ENCODE data around the gene TBX21. TPM values are rescaled to one million over a fixed set of nuclear protein-coding genes. Genes with fewer than 3 reads are reported as not detected.

The TBX21 gene
- total RNA-seq, 1 experiment from 2014 or later: not detected

- intact Hi-C loops (cut with micrococcal nuclease; ENCODE audit: unreplicated experiment): no loop called here
- H3K4me1 Mint-ChIP-seq (ENCODE audit: low read depth, unreplicated experiment): peaks cover 10% of the 10 kb centered on the region
- BruUV-seq (replicated peaks): no TSS peak
- H3K27ac Mint-ChIP-seq (ENCODE audit: unreplicated experiment): peak overlapping the region; percentile 5
- H3K27me3 Mint-ChIP-seq (ENCODE audit: unreplicated experiment): peaks cover 78% of the 10 kb centered on the region
- DNase-seq: no peak
- TF ChIP-seq, protein P1, sequence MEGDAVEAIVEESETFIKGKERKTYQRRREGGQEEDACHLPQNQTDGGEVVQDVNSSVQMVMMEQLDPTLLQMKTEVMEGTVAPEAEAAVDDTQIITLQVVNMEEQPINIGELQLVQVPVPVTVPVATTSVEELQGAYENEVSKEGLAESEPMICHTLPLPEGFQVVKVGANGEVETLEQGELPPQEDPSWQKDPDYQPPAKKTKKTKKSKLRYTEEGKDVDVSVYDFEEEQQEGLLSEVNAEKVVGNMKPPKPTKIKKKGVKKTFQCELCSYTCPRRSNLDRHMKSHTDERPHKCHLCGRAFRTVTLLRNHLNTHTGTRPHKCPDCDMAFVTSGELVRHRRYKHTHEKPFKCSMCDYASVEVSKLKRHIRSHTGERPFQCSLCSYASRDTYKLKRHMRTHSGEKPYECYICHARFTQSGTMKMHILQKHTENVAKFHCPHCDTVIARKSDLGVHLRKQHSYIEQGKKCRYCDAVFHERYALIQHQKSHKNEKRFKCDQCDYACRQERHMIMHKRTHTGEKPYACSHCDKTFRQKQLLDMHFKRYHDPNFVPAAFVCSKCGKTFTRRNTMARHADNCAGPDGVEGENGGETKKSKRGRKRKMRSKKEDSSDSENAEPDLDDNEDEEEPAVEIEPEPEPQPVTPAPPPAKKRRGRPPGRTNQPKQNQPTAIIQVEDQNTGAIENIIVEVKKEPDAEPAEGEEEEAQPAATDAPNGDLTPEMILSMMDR (IDR thresholded peaks at IDR 0.05; ENCODE audit: unreplicated experiment): no peak
- H3K4me3 Mint-ChIP-seq (ENCODE audit: low read depth, unreplicated experiment): no peak overlapping the region
- CTCF ChIA-PET: interaction anchor here (1.1 to 2.1 kb wide), 3 partner anchors 11 to 58 kb away, joined by 3 to 8 read pairs (median 3); partner anchors contain the start of gene KPNB1
- H3K36me3 Mint-ChIP-seq (ENCODE audit: insufficient read depth, unreplicated experiment): no peaks in the 10 kb centered on the region
- H3K9me3 Mint-ChIP-seq (ENCODE audit: low read depth, unreplicated experiment): no peaks in the 10 kb centered on the region
Observed at GRCh38 chr17:47707056-47707804, 25.8 kb upstream of the TBX21 start.

GRCh38 chr17:47707884-47708283 lies 25.2 kb upstream of the TBX21 start:
- intact Hi-C loops (cut with micrococcal nuclease; ENCODE audit: unreplicated experiment): no loop called here
- DNase-seq: no peak
- Mint-ChIP-seq H3K4me1 (ENCODE audit: low read depth, unreplicated experiment) (peaks cover 10% of the 10 kb centered on the region), H3K27ac (ENCODE audit: unreplicated experiment) (no peak overlapping the region), H3K27me3 (ENCODE audit: unreplicated experiment) (peaks cover 80% of the 10 kb centered on the region), H3K9me3 (ENCODE audit: low read depth, unreplicated experiment) (no peaks in the 10 kb centered on the region), H3K4me3 (ENCODE audit: low read depth, unreplicated experiment) (no peak overlapping the region), H3K36me3 (ENCODE audit: insufficient read depth, unreplicated experiment) (no peaks in the 10 kb centered on the region)
- TF ChIP-seq, protein P1 (IDR thresholded peaks at IDR 0.05; ENCODE audit: unreplicated experiment): no peak
- CTCF ChIA-PET: interaction anchor here (1.1 to 2.1 kb wide), 2 partner anchors 10 to 11 kb away, joined by 3 to 8 read pairs; no protein-coding TSS in a partner anchor
- no TSS peak for BruUV-seq (replicated peaks)

- intact Hi-C loops (cut with micrococcal nuclease; ENCODE audit: unreplicated experiment): no loop called here
- H3K4me3 Mint-ChIP-seq (ENCODE audit: low read depth, unreplicated experiment): no peak overlapping the region
- no TSS peak for BruUV-seq (replicated peaks)
- TF ChIP-seq, protein P1 (IDR thresholded peaks at IDR 0.05; ENCODE audit: unreplicated experiment): no peak
- CTCF ChIA-PET: interaction anchor here (1.0 to 1.1 kb wide), 2 partner anchors 10 kb away, joined by 3 read pairs; no protein-coding TSS in a partner anchor
- peaks cover 10% of the 10 kb centered on the region for H3K4me1 Mint-ChIP-seq (ENCODE audit: low read depth, unreplicated experiment)
- H3K9me3 Mint-ChIP-seq (ENCODE audit: low read depth, unreplicated experiment): no peaks in the 10 kb centered on the region
- DNase-seq: no peak
- no peaks in the 10 kb centered on the region for H3K36me3 Mint-ChIP-seq (ENCODE audit: insufficient read depth, unreplicated experiment)
- H3K27me3 Mint-ChIP-seq (ENCODE audit: unreplicated experiment): peaks cover 85% of the 10 kb centered on the region
- no peak overlapping the region for H3K27ac Mint-ChIP-seq (ENCODE audit: unreplicated experiment)
Observed at GRCh38 chr17:47708312-47708863, 24.6 kb upstream of the TBX21 start.

DNA sequence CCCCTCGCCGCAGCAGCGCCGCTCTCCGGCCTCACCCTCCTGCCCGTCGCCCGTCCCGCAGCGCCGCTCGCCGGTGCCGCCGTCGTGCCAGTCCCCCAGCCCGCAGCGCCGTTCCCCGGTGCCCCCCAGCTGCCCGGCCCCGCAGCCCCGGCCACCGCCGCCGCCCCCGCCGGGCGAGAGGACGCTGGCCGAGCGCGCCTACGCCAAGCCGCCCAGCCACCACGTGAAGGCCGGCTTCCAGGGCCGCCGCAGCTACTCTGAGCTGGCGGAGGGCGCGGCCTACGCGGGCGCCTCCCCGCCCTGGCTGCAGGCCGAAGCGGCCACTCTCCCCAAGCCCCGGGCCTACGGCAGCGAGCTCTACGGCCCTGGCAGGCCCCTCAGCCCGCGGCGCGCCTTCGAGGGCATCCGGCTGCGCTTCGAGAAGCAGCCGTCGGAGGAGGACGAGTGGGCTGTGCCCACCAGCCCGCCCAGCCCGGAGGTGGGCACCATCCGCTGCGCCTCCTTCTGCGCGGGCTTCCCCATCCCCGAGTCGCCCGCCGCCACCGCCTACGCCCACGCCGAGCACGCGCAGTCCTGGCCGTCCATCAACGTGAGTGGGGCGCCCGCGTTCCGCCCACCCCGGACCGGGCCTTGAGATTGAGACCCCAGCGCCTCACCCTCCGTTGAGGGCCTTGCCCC lies 24.0 kb upstream of the TBX21 start:
- intact Hi-C loops (cut with micrococcal nuclease; ENCODE audit: unreplicated experiment): no loop called here
- no TSS peak for BruUV-seq (replicated peaks)
- Mint-ChIP-seq H3K4me3 (ENCODE audit: low read depth, unreplicated experiment) (no peak overlapping the region), H3K27me3 (ENCODE audit: unreplicated experiment) (peaks cover 86% of the 10 kb centered on the region), H3K36me3 (ENCODE audit: insufficient read depth, unreplicated experiment) (no peaks in the 10 kb centered on the region), H3K4me1 (ENCODE audit: low read depth, unreplicated experiment) (peaks cover 13% of the 10 kb centered on the region), H3K27ac (ENCODE audit: unreplicated experiment) (no peak overlapping the region), H3K9me3 (ENCODE audit: low read depth, unreplicated experiment) (no peaks in the 10 kb centered on the region)
- no peak for DNase-seq
- CTCF ChIA-PET: interaction anchor here (1.0 to 1.5 kb wide), 2 partner anchors 9 to 11 kb away, joined by 3 read pairs; no protein-coding TSS in a partner anchor
- TF ChIP-seq, protein P1 (IDR thresholded peaks at IDR 0.05; ENCODE audit: unreplicated experiment): no peak
